ENCODE results near the gene PPP1R9B.

The PPP1R9B gene

GRCh38 chr17:50173335-50173941, 23.0 kb upstream of the PPP1R9B start:
- DNase-seq, result no peak

GRCh38 chr17:50172936-50173334, 22.5 kb upstream of the PPP1R9B start:
- DNase-seq, result no peak

- DNase-seq, result no peak
These were observed 21.7 kb upstream of the PPP1R9B start for GRCh38 chr17:50172130-50172529.

- DNase-seq, result no peak
These were observed 21.0 kb upstream of the PPP1R9B start for GRCh38 chr17:50171371-50172071.

GRCh38 chr17:50170662-50171370, 20.3 kb upstream of the PPP1R9B start:
- DNase-seq, result no peak

GRCh38 chr17:50169881-50170459, 19.5 kb upstream of the PPP1R9B start:
- DNase-seq, result no peak

- no peak for DNase-seq
These were observed 18.8 kb upstream of the PPP1R9B start for GRCh38 chr17:50169121-50169764.

GRCh38 chr17:50168319-50168718, 17.8 kb upstream of the PPP1R9B start:
- no peak for DNase-seq

GRCh38 chr17:50167371-50167770, 16.9 kb upstream of the PPP1R9B start:
- DNase-seq, result no peak

GRCh38 chr17:50166518-50167181, 16.2 kb upstream of the PPP1R9B start:
- no peak for DNase-seq

- DNase-seq, result no peak
These were observed 15.5 kb upstream of the PPP1R9B start, which contains the start of gene SGCA for GRCh38 chr17:50165867-50166517. Gene SGCA, plus strand, starts transcription at chr17:50166005. Its CDS starts 36 bp downstream, at chr17:50166041.

- no peak for DNase-seq
These were observed 15.0 kb upstream of the PPP1R9B start for GRCh38 chr17:50165466-50165865.

GRCh38 chr17:50165066-50165465, 14.6 kb upstream of the PPP1R9B start:
- DNase-seq, result no peak

GRCh38 chr17:50164697-50164988, 14.2 kb upstream of the PPP1R9B start:
- no peak for DNase-seq

- no peak for DNase-seq
These were observed 13.6 kb upstream of the PPP1R9B start for GRCh38 chr17:50163843-50164696.

GRCh38 chr17:50162466-50163254, 12.2 kb upstream of the PPP1R9B start:
- DNase-seq, result no peak

- no peak for DNase-seq
These were observed 11.4 kb upstream of the PPP1R9B start for GRCh38 chr17:50161911-50162288.

- DNase-seq, result peak; percentile 94
These were observed 10.8 kb upstream of the PPP1R9B start for GRCh38 chr17:50161023-50161910.

- DNase-seq, result no peak
These were observed 7.4 kb upstream of the PPP1R9B start for GRCh38 chr17:50157891-50158290.

All from activated T-cell treated with anti-CD3 and anti-CD28 coated beads for 4 hours (primary cell).